ENCODE data around the gene PKNOX1.
A peak's percentile ranks its signal among the peaks of the same experiment; 100 is the strongest.
"Not testable (repeated sequence)": the region's sequence is repeated elsewhere in the genome, so short reads cannot be mapped to it uniquely, and the experiment has no call there.

Gene PKNOX1

GRCh38 chr21:42986125-42986783 lies 11.9 kb downstream of the PKNOX1 start:
- DNase-seq (ENCODE audit: low read depth, low spot score): no peak

- no peak for DNase-seq (ENCODE audit: low read depth, low spot score)
These were observed 14.0 kb downstream of the PKNOX1 start for GRCh38 chr21:42988236-42988965.

GRCh38 chr21:42989370-42989769 lies 15.0 kb downstream of the PKNOX1 start:
- DNase-seq (ENCODE audit: low read depth, low spot score): not testable (repeated sequence)

GRCh38 chr21:42989816-42990650 lies 15.7 kb downstream of the PKNOX1 start:
- DNase-seq (ENCODE audit: low read depth, low spot score): no peak

GRCh38 chr21:42991992-42992740 lies 17.8 kb downstream of the PKNOX1 start:
- DNase-seq (ENCODE audit: low read depth, low spot score): peak; percentile 80

- peak; percentile 16 for DNase-seq (ENCODE audit: low read depth, low spot score)
These were observed 18.8 kb downstream of the PKNOX1 start for GRCh38 chr21:42993051-42993712.

GRCh38 chr21:42997053-42997452 lies 22.7 kb downstream of the PKNOX1 start:
- no peak for DNase-seq (ENCODE audit: low read depth, low spot score)

GRCh38 chr21:42997983-42998382 lies 23.6 kb downstream of the PKNOX1 start:
- not testable (repeated sequence) for DNase-seq (ENCODE audit: low read depth, low spot score)

GRCh38 chr21:42999152-42999551 lies 24.8 kb downstream of the PKNOX1 start:
- peak; percentile 15 for DNase-seq (ENCODE audit: low read depth, low spot score)

- not testable (repeated sequence) for DNase-seq (ENCODE audit: low read depth, low spot score)
These were observed 25.7 kb downstream of the PKNOX1 start for GRCh38 chr21:43000041-43000440.

GRCh38 chr21:43001316-43001715 lies 27.0 kb downstream of the PKNOX1 start:
- DNase-seq (ENCODE audit: low read depth, low spot score): no peak

GRCh38 chr21:43004926-43005325 lies 30.6 kb downstream of the PKNOX1 start:
- DNase-seq (ENCODE audit: low read depth, low spot score): no peak

GRCh38 chr21:43005635-43006034 lies 31.3 kb downstream of the PKNOX1 start:
- DNase-seq (ENCODE audit: low read depth, low spot score): no peak

- not testable (repeated sequence) for DNase-seq (ENCODE audit: low read depth, low spot score)
These were observed 31.9 kb downstream of the PKNOX1 start for GRCh38 chr21:43006051-43006873.

GRCh38 chr21:43006874-43007208 lies 32.5 kb downstream of the PKNOX1 start:
- no peak for DNase-seq (ENCODE audit: low read depth, low spot score)

GRCh38 chr21:43012596-43012995 lies 38.2 kb downstream of the PKNOX1 start:
- no peak for DNase-seq (ENCODE audit: low read depth, low spot score)

GRCh38 chr21:43015906-43016540 lies 41.7 kb downstream of the PKNOX1 start:
- DNase-seq (ENCODE audit: low read depth, low spot score): no peak

GRCh38 chr21:43016728-43017127 lies 42.4 kb downstream of the PKNOX1 start:
- no peak for DNase-seq (ENCODE audit: low read depth, low spot score)

- no peak for DNase-seq (ENCODE audit: low read depth, low spot score)
These were observed 44.2 kb downstream of the PKNOX1 start for GRCh38 chr21:43018519-43018918.

GRCh38 chr21:43020177-43020576 lies 45.8 kb downstream of the PKNOX1 start:
- DNase-seq (ENCODE audit: low read depth, low spot score): no peak

Data from ELF-1 (cell line).